ENCODE data around the gene FAM170B.

DNA sequence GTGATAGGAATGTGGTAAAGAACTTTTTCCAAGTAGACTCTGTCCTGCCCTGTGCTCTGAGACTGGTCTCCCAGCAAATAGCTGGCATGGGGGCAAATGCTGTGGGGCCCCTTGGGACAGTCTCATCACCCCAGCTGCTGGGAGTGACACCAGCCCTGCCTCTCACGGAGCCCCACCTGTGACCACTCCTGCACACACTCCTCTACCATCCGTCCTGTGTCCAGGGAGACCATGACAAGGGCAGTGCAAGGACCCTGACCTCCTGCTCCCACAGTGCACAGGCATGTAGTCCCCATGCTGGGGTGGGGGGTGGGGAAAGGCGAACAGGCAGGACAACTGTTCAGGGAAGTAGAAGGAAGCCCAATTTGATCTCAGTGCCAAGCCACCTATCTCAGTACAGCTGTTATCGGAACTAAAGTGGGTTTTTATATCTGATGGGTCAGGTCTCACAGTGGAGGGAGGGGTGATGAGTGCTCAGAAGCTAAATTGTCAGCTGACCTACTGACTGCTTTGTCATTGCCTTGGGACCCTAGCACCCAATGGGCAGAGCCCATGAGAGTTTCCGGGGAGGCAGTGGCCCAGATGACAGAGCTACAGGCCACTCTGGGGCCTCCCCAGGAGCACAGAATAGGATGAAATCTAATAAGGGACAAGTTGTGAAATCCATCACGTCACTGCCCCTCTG is 43.0 kb downstream of the FAM170B start:
- TF ChIP-seq, protein P1, sequence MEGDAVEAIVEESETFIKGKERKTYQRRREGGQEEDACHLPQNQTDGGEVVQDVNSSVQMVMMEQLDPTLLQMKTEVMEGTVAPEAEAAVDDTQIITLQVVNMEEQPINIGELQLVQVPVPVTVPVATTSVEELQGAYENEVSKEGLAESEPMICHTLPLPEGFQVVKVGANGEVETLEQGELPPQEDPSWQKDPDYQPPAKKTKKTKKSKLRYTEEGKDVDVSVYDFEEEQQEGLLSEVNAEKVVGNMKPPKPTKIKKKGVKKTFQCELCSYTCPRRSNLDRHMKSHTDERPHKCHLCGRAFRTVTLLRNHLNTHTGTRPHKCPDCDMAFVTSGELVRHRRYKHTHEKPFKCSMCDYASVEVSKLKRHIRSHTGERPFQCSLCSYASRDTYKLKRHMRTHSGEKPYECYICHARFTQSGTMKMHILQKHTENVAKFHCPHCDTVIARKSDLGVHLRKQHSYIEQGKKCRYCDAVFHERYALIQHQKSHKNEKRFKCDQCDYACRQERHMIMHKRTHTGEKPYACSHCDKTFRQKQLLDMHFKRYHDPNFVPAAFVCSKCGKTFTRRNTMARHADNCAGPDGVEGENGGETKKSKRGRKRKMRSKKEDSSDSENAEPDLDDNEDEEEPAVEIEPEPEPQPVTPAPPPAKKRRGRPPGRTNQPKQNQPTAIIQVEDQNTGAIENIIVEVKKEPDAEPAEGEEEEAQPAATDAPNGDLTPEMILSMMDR (IDR thresholded peaks at IDR 0.05; ENCODE audit: low read depth, low read length, poor library complexity, severe bottlenecking) = no peak
- TF ChIP-seq EZH2phosphoT487 (IDR thresholded peaks at IDR 0.05; ENCODE audit: borderline replicate concordance, low read length) = no peak
